ENCODE data around the gene TP53RK. TPM values are rescaled to one million over a fixed set of nuclear protein-coding genes. Genes with fewer than 3 reads are reported as not detected.
A peak's percentile ranks its signal among the peaks of the same experiment; 100 is the strongest.

The TP53RK gene
- total and polyA plus RNA-seq, 2 of the 13 experiments (the other 11 are each of a cell fraction or from before 2014, with no cell fraction given): 12.9 to 25.5 TPM

GRCh38 chr20:46699651-46700359, 10.6 kb upstream of the TP53RK start:
- BruUV-seq (replicated peaks): no TSS peak
- Histone ChIP-seq H3K27me3 (ENCODE audit: control insufficient read depth in 1 of 2, insufficient read depth in 2 of 2, low read length in 2 of 2) (no peaks in the 10 kb centered on the region), H3K27ac (ENCODE audit: extremely low read length, insufficient read depth, low read length) (no peak overlapping the region), H4K20me1 (ENCODE audit: insufficient read depth, low read length) (no peaks in the 10 kb centered on the region), H2AFZ (ENCODE audit: low read length) (peak overlapping the region; percentile 29), H3K4me3 (replicated peaks in 1 of 3; ENCODE audit: insufficient read depth in 1 of 3, low read depth in 2 of 3, low read length in 3 of 3) (no peak overlapping the region; a peak in 1 of 6 replicates), H3K9me3 (ENCODE audit: low read length) (no peaks in the 10 kb centered on the region), H3K36me3 (replicated peaks in 1 of 2; ENCODE audit: control insufficient read depth in 1 of 2, insufficient read depth in 2 of 2, low read length in 2 of 2) (no peaks in the 10 kb centered on the region), H3K4me1 (ENCODE audit: insufficient read depth, low read length) (peaks cover 66% of the 10 kb centered on the region), H3K4me2 (ENCODE audit: low read depth, low read length) (peak overlapping the region; percentile 30), H3K9ac (ENCODE audit: insufficient read depth, low read depth, low read length) (no peak overlapping the region), H3K79me2 (ENCODE audit: insufficient read depth, low read length) (no peaks in the 10 kb centered on the region)
- FAIRE-seq (peak; percentile 76), DNase-seq (ENCODE audit: low spot score) (peak; percentile 66), ATAC-seq (peak; percentile 83)
- intact Hi-C loops (cut with micrococcal nuclease; ENCODE audit: unreplicated experiment): loop anchor here (1.0 kb wide), 2 partner anchors 141 to 179 kb away; no protein-coding TSS in a partner anchor
- POLR2A ChIA-PET: no interaction called here
- CTCF ChIA-PET (ENCODE audit: low intra/inter-chr PET ratio, low total read pairs): interaction anchor here (1.0 to 3.7 kb wide), 9 partner anchors 9 to 179 kb away, joined by 3 to 45 read pairs (median 5); no protein-coding TSS in a partner anchor
- 16% methylated on average over 12 of the region's 12 CpGs for WGBS (ENCODE audit: low lambda C conversion rate)
- in situ Hi-C loops (cut with HindIII; ENCODE audit: extremely low pct_ligation_motif_present, low pct_unique_long_range_greater_than_20kb): no loop called here
- TF ChIP-seq TAF1 (CRISPR knock-in tag; IDR thresholded peaks at IDR 0.05) (no peak), SATB2 (CRISPR knock-in tag; IDR thresholded peaks at IDR 0.05) (no peak), PAF1 (CRISPR knock-in tag; IDR thresholded peaks at IDR 0.05) (no peak), ZNF276 (CRISPR knock-in tag; IDR thresholded peaks at IDR 0.05; ENCODE audit: low read depth) (no peak), ARID5B (CRISPR knock-in tag; IDR thresholded peaks at IDR 0.05) (peak; percentile 61; the same call in 1 of the 2 replicates), HNRNPH1 (optimal IDR thresholded peaks at IDR 0.05; ENCODE audit: low read depth, low read length) (no peak), ZNF788 (CRISPR knock-in tag; IDR thresholded peaks at IDR 0.05; ENCODE audit: borderline replicate concordance) (peak; percentile 39; the same call in 1 of the 2 replicates), SOX5 (CRISPR knock-in tag; IDR thresholded peaks at IDR 0.05; ENCODE audit: borderline replicate concordance) (0 out of 2 replicates have a peak, but pooled peaks have one; percentile 29), ZXDC (CRISPR knock-in tag; IDR thresholded peaks at IDR 0.05) (0 out of 2 replicates have a peak, but pooled peaks have one; percentile 21), ZNF678 (CRISPR knock-in tag; IDR thresholded peaks at IDR 0.05) (0 out of 2 replicates have a peak, but pooled peaks have one; percentile 47), MIER3 (CRISPR knock-in tag; IDR thresholded peaks at IDR 0.05; ENCODE audit: borderline replicate concordance) (peak; percentile 68; the same call in 1 of the 2 replicates), CBX5 (CRISPR knock-in tag; IDR thresholded peaks at IDR 0.05; ENCODE audit: borderline replicate concordance) (peak; percentile 81), LBX2 (CRISPR knock-in tag; IDR thresholded peaks at IDR 0.05; ENCODE audit: borderline replicate concordance) (no peak), YY1 (IDR thresholded peaks at IDR 0.05; ENCODE audit: insufficient read depth, insufficient replicate concordance, low read depth, low read length) (peak; percentile 63), RXRA (CRISPR knock-in tag; IDR thresholded peaks at IDR 0.05) (no peak)

All from HepG2 (cell line).